IMR-90 (cell line): ENCODE data around the gene INHBC.

Experiments
- BHLHE40 ChIP-seq: fragments of 150-350 bp; IDR thresholded peaks from 2 replicates; pipeline ENCODE4 v1.6.1; 2016; ENCODE audit warnings: mild to moderate bottlenecking, low read depth, low read length
- CHD1 ChIP-seq: IDR thresholded peaks from 2 replicates; pipeline ENCODE4 v1.6.1; 2012; ENCODE audit warnings: low read depth, low read length, improper control_type of control experiment
- CTCF ChIP-seq: conservative IDR thresholded peaks from 2 replicates; pipeline ENCODE4 v1.5.1; 2012; ENCODE audit warnings: mild to moderate bottlenecking, low read depth, low read length, improper control_type of control experiment
- ELK1 ChIP-seq: fragments of 150-350 bp; IDR thresholded peaks from 2 replicates; pipeline ENCODE4 v1.6.1; 2016; ENCODE audit warnings: low read depth, mild to moderate bottlenecking, low read length, moderate library complexity, borderline replicate concordance
- MAFK ChIP-seq: IDR thresholded peaks from 2 replicates; pipeline ENCODE4 v1.6.1; 2012; ENCODE audit warnings: low read depth, low read length, improper control_type of control experiment
- MAZ ChIP-seq: IDR thresholded peaks from 2 replicates; pipeline ENCODE4 v1.6.1; 2012; ENCODE audit warnings: low read depth, mild to moderate bottlenecking, low read length, improper control_type of control experiment, moderate library complexity, borderline replicate concordance
- MXI1 ChIP-seq: IDR thresholded peaks from 2 replicates; pipeline ENCODE4 v1.6.1; 2012; ENCODE audit warnings: low read depth, mild to moderate bottlenecking, low read length, moderate library complexity, borderline replicate concordance
- NFE2L2 ChIP-seq: fragments of 150-350 bp; IDR thresholded peaks from 2 replicates; pipeline ENCODE4 v1.6.1; 2016; ENCODE audit warnings: low read depth, mild to moderate bottlenecking, low read length
- POLR2A ChIP-seq: IDR thresholded peaks from 2 replicates; pipeline ENCODE4 v1.6.1; 2012; ENCODE audit warnings: mild to moderate bottlenecking, low read depth, low read length
- RAD21 ChIP-seq: IDR thresholded peaks from 2 replicates; pipeline ENCODE4 v1.6.1; 2012; ENCODE audit warnings: low read length, improper control_type of control experiment
- RFX5 ChIP-seq: IDR thresholded peaks from 2 replicates; pipeline ENCODE4 v1.8.0; 2012; ENCODE audit warnings: low read depth, mild to moderate bottlenecking, low read length, moderate library complexity
- SMC3 ChIP-seq: fragments of 150-350 bp; IDR thresholded peaks from 2 replicates; pipeline ENCODE4 v1.6.1; 2016; ENCODE audit warnings: low read depth, mild to moderate bottlenecking, antibody characterized with exemption, low read length, moderate library complexity
- USF2 ChIP-seq: fragments of 150-350 bp; IDR thresholded peaks from 2 replicates; pipeline ENCODE4 v1.6.1; 2017; ENCODE audit warnings: mild to moderate bottlenecking, antibody characterized with exemption, low read length, low read depth

GRCh38 chr12:57418255-57418654 lies 16.3 kb upstream of the INHBC start:
- TF ChIP-seq CTCF (no peak), POLR2A (no peak), CHD1 (no peak), NFE2L2 (no peak), RFX5 (no peak), SMC3 (no peak), MXI1 (no peak), RAD21 (no peak), ELK1 (no peak), MAZ (no peak), USF2 (no peak), MAFK (no peak), BHLHE40 (no peak)
